ENCODE measurements around the gene CSN3.

- TF ChIP-seq CTCF (IDR thresholded peaks at IDR 0.05), result no peak
- TF ChIP-seq POLR2A (IDR thresholded peaks at IDR 0.05), result no peak
These were observed 27.3 kb downstream of the CSN3 start for GRCh38 chr4:70269674-70270073.
